Esophagus muscularis mucosa (tissue), 4 donors: ENCODE measurements around the gene CHAT.

ENCODE experiments used
- EP300 ChIP-seq: sonication (generic); formaldehyde crosslinking; IDR thresholded peaks from one replicate; pipeline ENCODE4 v1.6.1; 2017; ENCODE audit warnings: antibody characterized with exemption
- POLR2AphosphoS5 ChIP-seq, 2 donors: sonication (generic); formaldehyde crosslinking; IDR thresholded peaks; one replicate each; pipeline ENCODE4 v1.6.1; 2017; ENCODE audit warnings: antibody characterized with exemption in 2 of 2
- TF ChIP-seq, protein P1 (sequence below), 3 experiments: fragments of 200-600 bp in 2 of 3; fragments of 450-650 bp in 1 of 3; sonication (generic) in 2 of 3; IDR thresholded peaks; one replicate each; pipeline ENCODE4 v1.5.1; 2017 to 2019; ENCODE audit warnings: antibody characterized with exemption in 3 of 3, mild to moderate bottlenecking in 2 of 3, moderate library complexity in 1 of 3

DNA sequence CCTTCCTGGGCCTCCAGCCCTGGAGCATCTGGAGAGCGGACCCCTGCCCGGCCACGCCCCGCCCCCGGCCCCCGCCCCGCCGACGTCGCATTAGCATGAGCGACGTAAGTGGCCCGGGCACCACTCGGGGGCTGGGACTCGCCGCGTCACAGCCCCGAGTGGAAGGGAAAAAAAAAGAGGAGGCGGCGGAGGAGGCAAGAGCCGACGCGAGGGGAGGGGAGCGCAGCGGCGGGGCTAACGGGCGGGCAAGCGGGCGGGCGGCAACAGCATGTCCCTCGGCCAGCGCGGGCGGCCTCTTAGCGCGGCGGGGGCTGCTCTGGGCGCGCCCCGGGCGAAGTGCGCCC lies 3.8 kb upstream of the CHAT start, which contains the start of gene SLC18A3:
- TF ChIP-seq EP300 (no peak), POLR2AphosphoS5 (IDR thresholded peaks at IDR 0.05) (no peak)
- TF ChIP-seq, protein P1, sequence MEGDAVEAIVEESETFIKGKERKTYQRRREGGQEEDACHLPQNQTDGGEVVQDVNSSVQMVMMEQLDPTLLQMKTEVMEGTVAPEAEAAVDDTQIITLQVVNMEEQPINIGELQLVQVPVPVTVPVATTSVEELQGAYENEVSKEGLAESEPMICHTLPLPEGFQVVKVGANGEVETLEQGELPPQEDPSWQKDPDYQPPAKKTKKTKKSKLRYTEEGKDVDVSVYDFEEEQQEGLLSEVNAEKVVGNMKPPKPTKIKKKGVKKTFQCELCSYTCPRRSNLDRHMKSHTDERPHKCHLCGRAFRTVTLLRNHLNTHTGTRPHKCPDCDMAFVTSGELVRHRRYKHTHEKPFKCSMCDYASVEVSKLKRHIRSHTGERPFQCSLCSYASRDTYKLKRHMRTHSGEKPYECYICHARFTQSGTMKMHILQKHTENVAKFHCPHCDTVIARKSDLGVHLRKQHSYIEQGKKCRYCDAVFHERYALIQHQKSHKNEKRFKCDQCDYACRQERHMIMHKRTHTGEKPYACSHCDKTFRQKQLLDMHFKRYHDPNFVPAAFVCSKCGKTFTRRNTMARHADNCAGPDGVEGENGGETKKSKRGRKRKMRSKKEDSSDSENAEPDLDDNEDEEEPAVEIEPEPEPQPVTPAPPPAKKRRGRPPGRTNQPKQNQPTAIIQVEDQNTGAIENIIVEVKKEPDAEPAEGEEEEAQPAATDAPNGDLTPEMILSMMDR (IDR thresholded peaks at IDR 0.05) = no peak
